Ovary (tissue), 3 donors: ENCODE results near the gene SLC26A1.

ENCODE experiments used
- CTCF ChIP-seq, 3 donors: fragments of 450-650 bp in 2 of 3; fragments of 200-600 bp in 1 of 3; IDR thresholded peaks; one replicate each; pipeline versions ENCODE4 v1.5.1 to v1.8.0; 2016 to 2022; ENCODE audit warnings: antibody characterized with exemption in 3 of 3, mild to moderate bottlenecking in 1 of 3
- POLR2A ChIP-seq: fragments of 450-650 bp; IDR thresholded peaks from one replicate; pipeline ENCODE4 v1.6.1; 2017; ENCODE audit warnings: antibody characterized with exemption, mild to moderate bottlenecking, moderate library complexity
- donor health status: DM: no; HTN: no; CAD: no.

DNA sequence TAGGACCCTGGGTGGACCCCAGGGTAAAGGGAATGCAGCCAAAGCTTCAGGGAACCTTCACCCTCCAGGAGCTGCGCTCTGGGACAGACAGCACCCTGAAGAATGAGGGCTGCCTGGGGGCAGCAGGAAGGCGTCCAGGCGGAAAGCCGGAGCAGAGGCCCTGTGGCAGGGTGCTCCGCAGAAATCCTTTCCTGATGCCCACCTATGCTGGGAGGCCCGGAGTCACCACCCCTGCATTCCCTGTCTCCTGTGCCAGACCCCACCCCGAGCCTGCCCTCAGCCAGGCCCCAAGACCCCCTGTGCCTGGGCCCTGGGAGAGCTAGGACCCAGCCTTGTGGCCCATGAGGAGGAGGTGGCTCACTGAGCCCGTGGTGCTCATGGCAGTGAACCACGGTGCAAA, 18.5 kb downstream of the SLC26A1 start:
- no peak for TF ChIP-seq CTCF (IDR thresholded peaks at IDR 0.05)
- TF ChIP-seq POLR2A: no peak
